Embryonic facial prominence (tissue), 1 donor: ENCODE data around the gene ATF5.

Experiments
- DNase-seq: peaks from one replicate; pipeline ENCODE4 v3.0.0-alpha.2; 2016; ENCODE audit errors: extremely low spot score

ATF5 gene

GRCh38 chr19:49976496-49976895 is 47.5 kb downstream of the ATF5 start:
- DNase-seq = no peak

GRCh38 chr19:49977076-49977475 is 48.1 kb downstream of the ATF5 start:
- no peak for DNase-seq

- no peak for DNase-seq
These were observed 48.9 kb downstream of the ATF5 start for GRCh38 chr19:49977881-49978280.

- no peak for DNase-seq
These were observed 49.3 kb downstream of the ATF5 start for GRCh38 chr19:49978324-49978723.

- no peak for DNase-seq
These were observed 52.9 kb downstream of the ATF5 start for GRCh38 chr19:49981603-49982593.
